ENCODE data around the gene ACTN1.
"Not testable (repeated sequence)": the region's sequence is repeated elsewhere in the genome, so short reads cannot be mapped to it uniquely, and the experiment has no call there.

The ACTN1 gene

DNA sequence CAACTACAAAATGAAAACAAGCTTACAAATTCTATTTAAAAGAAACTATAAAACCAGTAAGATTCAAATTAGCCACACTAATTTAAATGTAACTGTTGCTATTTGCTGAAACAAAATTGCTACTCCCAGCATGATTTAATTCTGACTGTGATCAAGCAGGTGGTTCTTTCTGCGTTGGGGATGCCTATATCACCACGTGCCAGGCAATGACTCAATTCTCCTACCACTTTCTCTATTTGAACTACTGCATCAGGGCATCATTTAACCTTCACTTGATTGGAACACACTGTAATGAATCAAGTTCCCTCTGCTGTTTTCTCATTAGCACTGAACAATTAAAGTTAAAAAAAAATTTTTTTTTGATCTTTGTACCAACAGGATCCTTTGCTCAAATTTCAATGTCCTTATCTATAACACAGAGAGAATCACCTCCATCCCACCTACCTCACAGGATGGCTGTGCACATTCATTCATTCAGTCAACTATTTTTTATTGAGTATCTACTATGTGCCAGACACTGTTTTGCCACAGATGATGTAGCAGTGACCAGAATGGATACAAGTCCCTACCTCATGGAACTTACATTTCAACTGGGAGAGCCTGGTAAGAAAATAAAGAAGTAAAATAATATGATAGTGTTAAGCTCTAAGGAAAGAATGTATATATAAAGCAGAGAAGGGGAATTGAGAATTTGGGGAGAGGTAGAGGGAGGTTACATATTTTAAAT, 8.0 kb upstream of the ACTN1 start:
- DNase-seq, result no peak

DNA sequence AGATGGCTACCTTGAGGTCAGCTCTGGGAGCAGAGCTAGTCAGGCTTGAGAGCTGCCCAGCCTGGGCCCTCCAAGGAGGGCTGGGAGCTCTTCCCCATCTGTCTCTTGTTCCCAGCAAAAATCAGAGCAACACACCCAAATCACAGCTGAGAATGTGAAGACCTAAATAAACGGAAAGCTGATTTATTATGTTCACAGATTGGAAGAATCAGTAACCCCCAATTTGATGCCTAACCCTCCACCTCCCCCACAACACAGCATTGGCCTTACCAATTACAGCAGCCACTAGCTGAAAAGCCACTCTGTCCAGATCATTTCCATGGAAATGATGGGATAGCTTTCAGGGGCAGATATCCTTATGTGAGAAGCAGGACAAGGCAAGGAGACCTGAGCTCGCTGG, 7.1 kb upstream of the ACTN1 start:
- no peak for DNase-seq

DNA sequence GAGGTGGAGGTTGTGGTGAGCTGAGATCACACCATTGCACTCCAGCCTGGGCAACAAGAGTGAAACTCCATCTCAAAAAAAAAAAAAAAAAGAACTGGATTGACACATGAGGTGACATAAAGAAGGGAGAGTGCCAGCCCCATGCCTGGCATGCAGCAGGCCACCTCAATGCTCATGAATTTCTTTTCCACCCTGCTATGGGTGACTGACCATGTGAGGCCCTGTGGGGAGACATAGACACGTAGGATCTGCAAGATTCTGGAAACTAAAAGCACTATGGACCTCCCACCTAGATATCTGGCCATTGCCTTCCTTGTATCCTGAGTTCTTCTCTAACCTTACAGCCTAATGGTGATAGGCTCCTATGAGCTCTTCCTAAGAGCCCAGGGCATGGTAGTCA, 5.6 kb upstream of the ACTN1 start:
- no peak for DNase-seq

DNA sequence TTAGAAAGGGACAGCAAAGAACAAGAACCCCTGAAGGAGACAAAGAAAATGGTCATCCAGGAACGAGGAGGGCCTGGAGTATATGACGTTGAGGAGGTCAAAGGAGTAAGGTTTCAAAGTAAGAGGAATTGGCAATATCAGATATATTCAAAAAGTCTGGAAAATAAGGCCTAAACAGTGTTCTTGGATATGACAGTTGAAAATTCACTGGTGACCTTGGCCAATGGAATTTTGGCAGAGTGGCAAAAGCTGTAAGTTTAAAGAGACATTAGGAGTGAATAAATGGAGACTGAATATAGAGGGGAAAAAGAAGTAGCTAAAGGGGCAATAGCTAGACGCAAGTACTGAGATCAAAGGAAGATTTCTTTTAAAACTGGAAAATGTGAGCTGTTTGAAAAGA, 4.1 kb upstream of the ACTN1 start:
- DNase-seq, result no peak

DNA sequence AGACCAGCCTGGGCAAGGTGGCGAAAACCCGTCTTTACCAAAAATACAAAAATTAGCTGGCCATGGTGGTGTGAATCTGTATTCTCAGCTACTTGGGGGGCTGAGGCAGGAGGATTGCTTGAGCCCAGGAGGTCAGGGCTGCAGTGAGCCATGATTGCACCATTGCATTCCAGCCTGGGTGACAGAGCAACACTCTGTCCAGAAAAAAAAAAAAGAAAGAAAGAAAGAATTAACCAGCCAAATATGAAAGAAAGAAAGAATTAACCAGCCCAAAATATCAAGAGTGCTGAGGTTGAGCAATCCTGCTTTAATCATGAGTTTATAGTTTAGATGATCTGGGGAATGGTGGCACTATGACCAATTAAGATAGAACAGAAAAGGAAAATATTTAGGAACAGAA, 3.5 kb upstream of the ACTN1 start:
- DNase-seq, result no peak

DNA sequence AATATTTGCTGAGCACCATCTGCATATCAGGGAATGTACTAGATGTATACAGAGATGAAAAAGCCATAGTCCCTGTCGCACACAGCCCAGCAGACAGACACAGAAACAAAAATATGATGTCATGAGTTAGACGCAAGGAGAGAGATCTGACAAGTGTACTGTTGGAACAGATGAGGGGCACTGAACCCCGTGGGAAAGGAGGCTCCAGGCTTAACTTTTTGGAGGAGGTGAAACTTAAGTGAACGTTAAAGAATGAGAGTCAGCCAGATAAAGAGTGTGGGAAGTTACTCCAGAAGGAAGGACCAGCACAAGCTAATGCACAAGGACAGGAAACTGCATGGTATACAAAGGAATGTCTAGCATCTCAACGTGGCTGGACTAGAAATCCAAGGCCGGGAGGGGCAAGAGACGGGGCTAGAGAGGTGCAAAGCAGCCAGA, 2.5 kb upstream of the ACTN1 start:
- DNase-seq, result no peak

DNA sequence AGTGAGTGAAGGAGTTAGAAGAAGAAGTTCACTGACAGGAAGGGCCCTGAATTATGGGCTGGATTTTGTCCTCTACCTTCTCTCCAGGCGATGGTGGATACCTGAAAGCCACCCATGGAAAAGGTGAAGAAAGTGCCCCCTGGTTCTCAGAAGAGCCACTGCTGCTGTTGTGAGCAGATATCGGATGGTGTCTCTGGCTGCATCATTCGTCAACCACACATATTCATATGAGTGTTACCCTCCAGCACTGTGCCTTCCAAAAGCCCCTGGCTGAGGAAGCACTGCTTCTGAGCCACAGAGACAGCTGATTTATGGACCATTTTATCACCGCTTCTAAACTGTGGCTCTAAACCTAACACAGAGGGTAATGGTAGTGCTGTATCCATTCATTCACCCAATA, 2.0 kb upstream of the ACTN1 start:
- no peak for DNase-seq

DNA sequence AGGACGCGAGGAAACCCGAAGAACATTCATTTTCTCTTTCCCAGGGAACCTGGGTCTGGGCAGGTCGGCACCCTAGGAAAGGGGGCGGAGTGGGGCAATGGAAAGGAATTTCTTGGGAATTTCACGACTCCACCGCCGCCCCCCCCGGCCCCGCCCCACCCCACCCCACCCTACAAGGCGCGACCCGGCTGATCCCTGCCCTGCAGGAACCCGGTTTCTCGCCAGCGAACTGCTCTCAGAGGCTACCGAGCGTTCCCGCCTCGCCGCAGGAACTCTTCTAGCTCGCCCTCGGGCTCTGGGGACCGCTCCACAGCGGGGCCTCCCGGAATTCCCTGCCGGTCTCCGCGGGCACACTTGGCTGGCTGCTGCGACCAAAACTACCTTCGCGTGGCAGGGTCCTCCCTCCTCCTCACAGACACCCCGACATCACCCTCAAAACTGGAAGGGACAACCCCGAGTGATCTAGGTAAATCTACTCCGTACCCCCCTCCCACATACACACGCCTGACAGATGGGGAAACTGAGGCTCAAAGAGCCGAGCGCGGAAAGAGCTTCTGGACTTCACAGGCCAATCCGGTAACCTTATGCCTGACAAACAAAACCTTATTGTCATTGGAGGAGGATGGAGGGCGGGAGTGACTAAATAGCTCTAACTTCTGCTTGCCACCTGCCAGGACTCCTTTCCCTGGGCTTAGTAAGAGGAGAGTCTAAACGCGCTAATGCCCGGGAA, 785 bp upstream of the ACTN1 start:
- peak in 3 of 51 donors; percentile 4 to 62 (median 27) for DNase-seq

DNA sequence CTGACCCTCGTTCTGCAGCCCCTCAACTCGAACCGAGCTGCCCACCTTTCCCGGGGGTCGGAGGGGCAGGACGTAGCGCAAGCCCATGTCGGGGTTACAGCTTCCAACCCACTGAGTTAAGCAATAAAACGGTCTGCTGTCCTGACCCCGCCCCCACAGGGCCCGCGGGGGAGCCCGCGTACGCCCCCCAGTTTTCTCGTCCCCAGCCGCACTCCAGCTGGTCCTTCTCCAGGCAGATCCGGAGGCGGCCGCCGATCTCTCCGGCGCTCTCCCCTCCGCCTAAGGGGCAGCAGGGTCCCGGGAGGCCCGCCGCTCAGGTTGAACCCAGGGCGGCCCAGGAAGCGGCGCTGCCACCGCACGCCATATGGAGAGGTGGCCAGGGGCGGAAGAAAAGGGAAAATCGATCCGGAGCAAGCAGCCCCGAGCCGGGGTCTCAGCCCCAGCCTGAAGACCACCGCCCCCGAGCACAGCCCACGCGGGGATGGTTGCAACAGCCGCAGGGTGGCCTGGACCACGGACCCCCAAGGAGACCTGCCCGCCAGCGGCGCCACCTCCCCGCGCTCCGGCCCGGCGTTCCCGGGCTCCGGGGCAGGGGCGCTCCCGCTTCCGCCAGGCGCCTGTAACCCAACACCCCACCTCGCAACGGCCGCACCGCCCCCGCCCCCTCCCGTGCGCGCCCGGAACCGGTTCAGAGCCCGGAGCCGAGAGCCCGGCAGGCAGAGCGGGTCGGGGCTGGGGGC, 760 bp downstream of the ACTN1 start:
- DNase-seq, result peak in 9 of 51 donors; percentile 7 to 31 (median 25)

DNA sequence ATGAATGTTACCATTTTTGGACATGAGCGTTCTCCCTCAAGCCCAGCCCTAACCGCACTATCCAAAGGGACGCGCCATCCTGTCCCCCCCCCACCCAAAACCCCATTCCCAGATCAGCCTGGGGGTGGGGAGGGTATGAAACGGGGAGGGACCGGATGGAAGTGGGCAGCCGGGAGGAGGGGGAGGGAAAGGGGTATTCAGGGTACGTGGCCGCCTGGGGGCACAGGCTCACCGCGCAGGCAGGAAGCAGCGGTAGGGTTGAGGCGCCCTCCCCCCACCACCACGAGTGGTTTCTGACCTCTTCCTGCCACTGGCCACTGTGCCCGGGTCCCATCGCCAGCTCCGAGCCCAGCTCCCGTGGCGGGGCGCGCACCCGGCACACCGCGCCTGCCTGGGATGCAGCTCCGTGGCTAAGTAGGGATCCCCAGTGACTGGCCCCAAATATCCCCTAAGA, 1.4 kb downstream of the ACTN1 start:
- peak in 11 of 51 donors; percentile 2 to 42 (median 19) for DNase-seq

DNA sequence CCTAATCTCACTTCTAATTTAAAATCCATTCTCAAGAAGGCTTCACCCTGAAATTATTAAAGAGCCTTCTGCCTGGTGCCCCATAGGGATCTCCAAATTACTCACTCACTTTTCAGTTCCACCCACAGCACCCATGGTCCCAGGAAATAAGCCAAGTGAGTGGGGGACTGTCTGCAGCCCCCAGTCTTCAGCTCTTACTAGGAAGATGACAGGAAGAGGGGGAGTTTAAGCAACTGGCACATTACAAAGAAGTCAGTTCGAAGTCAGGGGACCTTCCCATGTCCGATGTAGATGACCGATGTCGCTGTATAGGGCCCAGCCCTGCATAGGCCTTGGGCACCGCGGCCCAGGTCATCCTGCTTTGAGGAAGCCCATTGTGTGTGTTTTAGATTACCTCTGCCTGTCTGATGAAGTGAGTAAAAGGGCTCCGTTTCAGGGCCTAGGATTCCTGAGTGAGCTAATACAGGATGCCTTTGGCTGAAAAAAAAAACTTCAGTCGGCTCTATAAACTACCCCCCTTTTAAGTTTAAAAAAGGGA, 1.9 kb downstream of the ACTN1 start:
- DNase-seq, result no peak

DNA sequence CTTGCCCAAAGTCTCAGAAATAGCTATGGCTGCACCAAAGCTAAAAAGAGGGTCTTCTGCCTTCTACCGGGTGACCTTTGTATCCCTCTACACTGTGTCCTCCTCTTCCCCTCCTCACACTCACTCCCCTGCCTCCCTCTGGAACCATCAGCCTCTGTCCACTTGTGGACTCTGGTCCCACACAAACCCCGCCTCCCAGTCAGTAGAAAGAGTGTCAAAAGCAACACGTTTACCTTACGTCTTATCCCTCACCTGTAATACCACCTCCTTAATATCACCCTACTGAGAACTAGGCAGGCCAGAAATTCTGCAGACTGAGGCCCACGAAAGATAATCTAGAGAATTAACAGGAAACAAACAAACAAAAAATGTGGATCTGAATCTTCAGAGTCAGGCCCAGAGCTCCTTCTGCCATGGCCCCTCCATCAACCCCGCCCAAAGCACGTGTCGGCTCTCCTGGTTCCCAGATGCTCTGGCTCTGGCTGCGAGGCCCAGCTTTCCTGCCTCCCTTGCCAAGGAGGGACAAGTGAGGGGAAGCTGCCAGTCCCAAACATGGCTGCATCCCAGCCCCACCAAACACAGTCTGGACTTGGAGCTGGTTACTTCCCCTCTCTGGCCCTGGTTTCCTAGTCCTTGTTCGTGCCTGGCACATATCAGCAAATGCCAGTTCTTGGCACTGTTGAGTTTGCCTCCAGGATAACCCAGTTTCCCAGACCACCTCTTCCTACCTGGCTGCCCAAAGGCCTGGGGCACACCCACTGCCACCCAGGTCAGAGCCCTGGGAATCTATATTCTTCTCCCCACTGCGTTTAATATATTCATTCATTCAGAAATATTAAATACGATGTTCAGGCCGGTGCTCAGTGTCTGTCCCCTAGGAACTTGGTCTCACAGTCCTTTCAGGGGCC, 2.7 kb downstream of the ACTN1 start:
- DNase-seq, result peak in 8 of 51 donors; percentile 6 to 53 (median 14)

DNA sequence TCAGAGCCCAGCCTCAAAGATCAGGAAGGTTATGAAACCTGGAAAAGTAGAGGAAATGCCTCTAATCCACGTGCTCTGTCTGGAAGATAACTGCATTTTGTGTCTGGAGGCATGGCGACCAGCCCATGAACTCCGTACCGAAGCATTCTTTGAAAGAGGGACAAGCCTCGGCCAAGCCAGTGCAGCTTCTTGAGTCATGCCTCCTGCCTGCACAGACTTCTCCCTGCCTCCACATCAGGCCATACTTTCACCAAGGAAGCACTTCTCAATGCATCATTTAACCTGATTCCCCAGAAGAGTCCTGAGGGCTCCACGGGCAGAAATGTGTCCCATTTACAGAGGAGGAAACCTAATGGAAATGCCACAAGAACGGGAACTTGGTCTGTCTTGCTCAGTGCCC, 3.4 kb downstream of the ACTN1 start:
- no peak for DNase-seq

DNA sequence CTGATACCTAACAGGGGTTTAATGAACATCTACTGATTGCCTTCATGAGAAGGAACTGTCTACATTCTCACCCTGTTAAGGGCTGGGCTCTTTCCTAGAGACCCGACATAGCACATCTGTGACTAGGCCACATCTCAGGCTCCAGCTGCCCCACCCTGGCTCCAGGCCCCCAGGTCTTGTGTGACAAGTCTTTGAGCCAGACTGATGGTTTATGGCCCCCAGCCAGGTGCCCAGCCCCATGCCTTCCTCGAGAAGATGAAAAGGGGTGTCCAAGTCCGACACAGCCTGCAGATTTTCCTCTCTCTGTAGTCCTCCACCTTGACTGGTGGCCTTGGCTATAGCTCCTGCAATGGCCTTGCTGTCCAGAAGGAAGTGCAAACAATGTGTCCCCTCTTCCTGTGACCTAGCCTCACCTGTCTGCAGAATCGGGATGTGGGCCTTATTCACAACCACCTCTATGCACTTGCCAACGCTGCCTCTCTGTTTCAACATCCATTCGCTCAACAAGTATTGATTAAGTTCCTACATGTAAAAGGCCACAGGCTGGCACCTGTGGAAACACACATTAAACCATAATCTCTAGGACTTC, 4.2 kb downstream of the ACTN1 start:
- DNase-seq, result no peak

DNA sequence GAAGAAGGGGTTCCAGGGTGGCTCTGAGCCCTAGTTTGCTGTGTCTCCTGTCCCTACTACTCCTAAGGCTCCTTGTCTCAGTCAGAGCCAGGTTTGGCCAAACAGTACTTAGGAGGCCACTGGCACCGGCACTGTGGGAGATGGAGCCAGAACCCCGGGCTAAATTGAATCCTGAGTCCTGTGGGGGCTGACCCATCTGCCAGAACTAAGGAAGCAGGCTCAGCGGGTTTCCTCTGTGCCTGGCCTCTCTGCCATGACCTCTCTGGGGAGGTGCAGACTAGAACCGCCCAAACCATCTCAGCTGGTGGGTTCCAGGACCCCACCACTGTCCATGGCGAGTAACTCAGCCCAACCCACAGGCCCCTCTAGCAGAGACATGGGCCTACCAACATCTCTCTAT, 5.5 kb downstream of the ACTN1 start:
- no peak for DNase-seq

DNA sequence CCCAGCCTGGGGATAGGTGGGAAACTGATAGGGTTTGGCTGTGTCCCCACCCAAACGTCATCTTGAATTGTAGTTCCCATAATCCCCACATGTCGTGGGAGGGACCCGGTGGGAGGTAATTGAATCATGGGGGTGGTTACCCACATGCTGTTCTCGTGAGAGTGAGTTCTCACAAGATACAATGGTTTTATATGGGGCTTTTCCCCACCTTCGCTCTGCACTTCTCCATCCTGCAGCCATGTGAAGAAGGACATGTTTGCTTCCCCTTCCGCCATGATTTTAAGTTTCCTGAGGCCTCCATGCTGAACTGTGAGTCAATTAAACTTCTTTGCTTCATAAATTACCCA, 5.9 kb downstream of the ACTN1 start:
- DNase-seq, result not testable (repeated sequence)

DNA sequence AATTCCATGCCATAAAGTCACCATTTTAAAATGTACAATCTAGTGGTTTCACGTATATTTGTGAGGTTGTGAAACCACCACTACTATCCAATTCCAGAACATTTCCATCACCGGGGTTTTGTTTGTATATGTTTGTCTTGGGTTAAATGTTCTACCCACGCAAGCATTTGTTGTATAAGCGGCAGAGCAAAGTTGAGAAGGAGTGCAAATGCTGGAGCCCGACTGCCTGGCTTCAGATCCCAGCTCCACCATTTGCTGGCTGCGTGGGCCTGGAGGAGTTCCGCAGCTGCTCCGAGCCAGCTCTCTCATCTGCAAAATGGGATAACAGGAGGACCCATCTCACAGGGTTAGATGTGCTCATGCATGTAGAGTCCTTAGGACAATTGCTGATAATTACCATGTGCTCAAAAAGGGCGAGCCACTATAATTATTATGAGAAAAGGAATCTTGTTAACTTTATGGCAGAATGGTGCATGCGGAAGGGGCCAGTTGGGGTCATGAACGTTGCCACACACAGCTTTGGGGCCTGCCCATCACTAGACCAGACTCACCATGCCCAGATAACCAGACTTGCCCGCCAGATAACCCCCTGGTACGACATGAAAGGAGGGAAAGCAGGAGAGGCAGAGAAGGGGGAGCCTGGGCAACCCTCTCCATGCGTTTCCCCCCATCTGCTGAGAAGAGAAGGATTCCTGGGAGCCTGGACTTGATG, 6.4 kb downstream of the ACTN1 start:
- no peak for DNase-seq

DNA sequence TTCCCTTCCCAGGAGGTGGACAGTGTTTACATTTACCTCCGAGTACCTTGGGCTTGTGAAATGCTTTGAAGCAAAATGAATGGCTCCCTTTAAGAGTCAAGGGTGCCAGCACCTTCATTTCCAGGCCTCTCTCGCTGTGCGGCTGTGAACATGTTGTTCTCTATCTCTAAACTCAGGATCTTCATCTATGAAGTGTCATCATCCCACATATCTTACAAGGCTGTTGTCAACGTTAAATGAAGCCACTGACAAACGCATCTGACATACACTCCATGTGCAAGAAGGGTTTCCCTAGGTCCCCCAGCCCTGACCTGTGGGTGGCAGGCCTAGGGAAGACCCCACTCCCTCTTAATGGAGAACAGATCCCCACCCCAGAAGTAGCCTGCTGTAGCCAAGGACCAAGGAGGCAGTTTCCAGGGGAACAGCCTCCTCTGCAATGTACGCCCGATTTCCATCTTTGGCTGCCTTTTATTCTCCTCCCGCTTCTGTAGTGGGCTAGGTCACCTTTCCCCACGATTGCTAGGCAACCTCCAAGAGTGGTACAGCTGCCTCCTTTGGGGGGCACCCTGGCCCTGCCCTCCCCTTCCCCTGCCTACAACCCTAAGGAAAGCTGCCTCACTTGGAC, 7.6 kb downstream of the ACTN1 start:
- DNase-seq, result peak in 1 of 51 donors; percentile 40

DNA sequence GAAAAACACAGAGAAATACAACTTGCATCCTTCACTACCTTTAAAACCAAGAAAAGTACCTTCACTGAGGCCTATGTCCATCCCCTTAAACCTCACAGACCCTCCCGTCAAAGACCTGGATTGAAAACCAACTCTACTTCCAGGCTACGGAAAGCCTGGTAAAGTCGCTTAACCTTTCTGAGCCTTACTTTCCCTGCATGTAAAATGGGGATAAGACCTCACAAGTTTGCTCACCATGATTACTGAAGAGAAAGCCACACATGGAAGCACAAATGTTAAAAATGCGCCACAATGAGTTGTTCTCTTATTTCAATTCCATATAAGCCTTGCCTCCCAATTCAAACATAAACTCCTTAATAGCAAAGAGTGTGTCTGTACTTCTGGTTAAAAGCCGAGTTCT, 8.4 kb downstream of the ACTN1 start:
- no peak for DNase-seq

Measured in hypothalamus (tissue), 51 donors.